Gastrocnemius medialis (tissue), 4 donors: ENCODE measurements around the gene TAPT1.

Experiments
- CTCF ChIP-seq, 5 experiments: fragments of 450-650 bp in 3 of 5; fragments of 200-600 bp in 2 of 5; sonication (generic) in 2 of 5; IDR thresholded peaks in 4 of 5; conservative IDR thresholded peaks in 1 of 5; 1 replicate in 4 of 5; 2 replicates in 1 of 5; pipeline ENCODE4 v1.5.1; 2016 to 2019; ENCODE audit warnings: antibody characterized with exemption in 5 of 5, mild to moderate bottlenecking in 3 of 5, moderate library complexity in 3 of 5
- POLR2A ChIP-seq, 2 donors: fragments of 450-650 bp; IDR thresholded peaks; one replicate each; pipeline ENCODE4 v1.6.1; 2017; ENCODE audit warnings: antibody characterized with exemption in 2 of 2, mild to moderate bottlenecking in 2 of 2, moderate library complexity in 2 of 2

DNA sequence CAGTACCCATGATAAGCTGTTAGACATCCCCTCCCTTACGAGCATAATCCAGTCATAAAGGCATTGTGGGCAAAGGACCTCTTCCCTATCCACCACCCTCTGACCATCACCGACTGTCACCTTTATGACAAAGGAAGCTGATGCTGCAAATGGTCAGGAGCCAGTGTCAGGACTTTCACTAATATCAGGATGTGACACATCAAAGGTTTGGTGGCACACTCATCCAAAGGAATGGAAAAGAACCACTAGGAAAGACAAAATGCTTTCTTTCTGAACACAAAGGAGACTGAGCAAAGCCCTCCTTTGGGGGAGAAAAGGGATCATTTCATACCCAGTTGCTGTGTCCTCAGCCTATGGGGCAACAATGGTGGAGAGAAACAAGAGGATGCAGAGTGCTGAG lies 75.6 kb downstream of the TAPT1 start:
- TF ChIP-seq CTCF (IDR thresholded peaks at IDR 0.05 in 4 of 5, conservative IDR thresholded peaks at IDR 0.05 in 1 of 5), result no peak
- no peak for TF ChIP-seq POLR2A (IDR thresholded peaks at IDR 0.05)
